IMR-90 (cell line): ENCODE results near the gene PLVAP. TPM values are rescaled to one million over a fixed set of nuclear protein-coding genes. Genes with fewer than 3 reads are reported as not detected.
A peak's percentile ranks its signal among the peaks of the same experiment; 100 is the strongest.

Experiments used
- ATAC-seq: fragments of 200-7000 bp; cut with Tn5 transposase; 2 replicates; pipeline ENCODE4 v1.9.1; 2020; ENCODE audit warnings: low read depth, mild to moderate bottlenecking, moderate library complexity
- BruUV-seq: library from RNA; stranded (reverse); fragments of 400-500 nt; replicated peaks from 2 replicates; lab custom pipeline; 2021; lab: Mats Ljungman, UMichigan
- CTCF ChIA-PET: fragments of 300-600 bp; formaldehyde crosslinking; extraction: SDS; loops from one replicate; lab custom pipeline; 2021; ENCODE audit warnings: antibody characterized with exemption; lab: Yijun Ruan, JAX
- POLR2A ChIA-PET: fragments of 300-600 bp; sonication (Branson Sonifier 250); formaldehyde crosslinking; loops from one replicate; lab custom pipeline; 2022; ENCODE audit warnings: antibody characterized with exemption; ENCODE audit not compliant: unreplicated experiment; lab: Charles Lee
- DNase-seq: peaks from one replicate; pipeline ENCODE4 v3.0.0; 2013
- H2AFZ ChIP-seq: replicated peaks from 2 replicates; pipeline ENCODE3; 2013; ENCODE audit warnings: low read length, mild to moderate bottlenecking; ENCODE audit not compliant: poor library complexity
- H2AK5ac ChIP-seq: 2 replicates; pipeline ENCODE4 v1.6.1; 2013; ENCODE audit warnings: low read depth, low read length, inconsistent platforms
- H2AK9ac ChIP-seq: replicated peaks from 2 replicates; pipeline ENCODE3; 2013; ENCODE audit warnings: mild to moderate bottlenecking, low read depth, low read length, moderate library complexity; ENCODE audit not compliant: poor library complexity
- H2BK120ac ChIP-seq: 2 replicates; pipeline ENCODE4 v1.6.1; 2013; ENCODE audit warnings: low read depth, low read length, inconsistent platforms
- H2BK15ac ChIP-seq: 3 replicates; pipeline ENCODE4 v1.6.1; 2013; ENCODE audit warnings: low read depth, low read length, inconsistent platforms
- H2BK20ac ChIP-seq: 2 replicates; pipeline ENCODE4 v1.6.1; 2013; ENCODE audit warnings: low read depth, mild to moderate bottlenecking, inconsistent platforms, low read length, moderate library complexity
- H2BK5ac ChIP-seq: 2 replicates; pipeline ENCODE4 v1.6.1; 2013; ENCODE audit warnings: mild to moderate bottlenecking, low read depth, low read length, inconsistent platforms; ENCODE audit not compliant: poor library complexity, severe bottlenecking
- H3K14ac ChIP-seq: replicated peaks from 2 replicates; pipeline ENCODE4 v1.6.1; 2013; ENCODE audit warnings: low read depth, low read length, inconsistent platforms
- H3K18ac ChIP-seq: 2 replicates; pipeline ENCODE4 v1.6.1; 2013; ENCODE audit warnings: low read depth, low read length, control low read depth
- H3K23ac ChIP-seq: 2 replicates; pipeline ENCODE4 v1.6.1; 2013; ENCODE audit warnings: low read depth, low read length, inconsistent platforms
- H3K27ac ChIP-seq: 2 replicates; pipeline ENCODE4 v1.5.1; 2013; ENCODE audit warnings: mild to moderate bottlenecking, control low read depth, low read length; ENCODE audit not compliant: insufficient read depth
- H3K27me3 ChIP-seq: 2 replicates; pipeline ENCODE4 v1.6.1; 2013; ENCODE audit warnings: low read length; ENCODE audit not compliant: control insufficient read depth, insufficient read depth
- H3K36me3 ChIP-seq: 2 replicates; pipeline ENCODE4 v1.6.1; 2013; ENCODE audit warnings: low read length, mixed read lengths; ENCODE audit not compliant: control insufficient read depth, insufficient read depth
- H3K4ac ChIP-seq: 2 replicates; pipeline ENCODE4 v1.6.1; 2013; ENCODE audit warnings: low read depth, low read length, inconsistent platforms
- H3K4me1 ChIP-seq: 2 replicates; pipeline ENCODE4 v1.6.1; 2013; ENCODE audit warnings: low read length, mixed read lengths; ENCODE audit not compliant: control insufficient read depth, insufficient read depth
- H3K4me2 ChIP-seq: 2 replicates; pipeline ENCODE4 v1.6.1; 2013; ENCODE audit warnings: low read depth, mild to moderate bottlenecking, control low read depth, low read length, moderate library complexity
- H3K4me3 ChIP-seq: 2 replicates; pipeline ENCODE4 v1.5.1; 2013; ENCODE audit warnings: low read depth, mild to moderate bottlenecking, control low read depth, low read length, moderate library complexity; ENCODE audit not compliant: insufficient read depth
- H3K56ac ChIP-seq: 2 replicates; pipeline ENCODE4 v1.6.1; 2013; ENCODE audit warnings: low read length, inconsistent platforms; ENCODE audit not compliant: insufficient read depth; ENCODE audit errors: extremely low read depth
- H3K79me1 ChIP-seq, 2 experiments: 2 replicates each; pipeline ENCODE4 v1.6.1; 2013; ENCODE audit warnings: low read length in 2 of 2, inconsistent platforms in 1 of 2, low read depth in 1 of 2
- H3K9ac ChIP-seq: 2 replicates; pipeline ENCODE4 v1.6.1; 2013; ENCODE audit warnings: low read depth, low read length, control low read depth
- H3K9me1 ChIP-seq: 2 replicates; pipeline ENCODE4 v1.6.1; 2013; ENCODE audit warnings: low read length, inconsistent platforms; ENCODE audit not compliant: insufficient read depth
- H3K9me3 ChIP-seq: 2 replicates; pipeline ENCODE4 v1.6.1; 2013; ENCODE audit warnings: low read length; ENCODE audit not compliant: control insufficient read depth, insufficient read depth
- H4K20me1 ChIP-seq: 2 replicates; pipeline ENCODE4 v1.6.1; 2013; ENCODE audit warnings: low read length, inconsistent platforms; ENCODE audit not compliant: insufficient read depth
- H4K5ac ChIP-seq: 2 replicates; pipeline ENCODE4 v1.6.1; 2013; ENCODE audit warnings: mild to moderate bottlenecking, low read depth, low read length, control low read depth
- H4K8ac ChIP-seq, 2 experiments: 2 replicates each; pipeline ENCODE4 v1.6.1; 2013; ENCODE audit warnings: low read depth in 2 of 2, low read length in 2 of 2, control low read depth in 1 of 2, inconsistent platforms in 1 of 2
- H4K91ac ChIP-seq: 2 replicates; pipeline ENCODE4 v1.6.1; 2013; ENCODE audit warnings: low read depth, low read length, inconsistent platforms; ENCODE audit not compliant: insufficient read depth
- MAFK ChIP-seq: IDR thresholded peaks from 2 replicates; pipeline ENCODE4 v1.6.1; 2012; ENCODE audit warnings: low read depth, low read length, improper control_type of control experiment
- POLR2A ChIP-seq: IDR thresholded peaks from 2 replicates; pipeline ENCODE4 v1.6.1; 2012; ENCODE audit warnings: mild to moderate bottlenecking, low read depth, low read length
- RFX5 ChIP-seq: IDR thresholded peaks from 2 replicates; pipeline ENCODE4 v1.8.0; 2012; ENCODE audit warnings: low read depth, mild to moderate bottlenecking, low read length, moderate library complexity
- SMC3 ChIP-seq: fragments of 150-350 bp; IDR thresholded peaks from 2 replicates; pipeline ENCODE4 v1.6.1; 2016; ENCODE audit warnings: low read depth, mild to moderate bottlenecking, antibody characterized with exemption, low read length, moderate library complexity
- WGBS, 2 experiments: methylation state at CpG; one replicate each; pipeline versions ENCODE4 v1.1.5 to v1.1.7; 2013; ENCODE audit warnings: missing lambda C conversion rate in 2 of 2; ENCODE audit not compliant: insufficient read length in 1 of 2; ENCODE audit errors: extremely low coverage in 2 of 2; 5-methylcytosine and 5-hydroxymethylcytosine counted together
- dilution Hi-C: fragments of 300-500 bp; cut with HindIII; formaldehyde crosslinking; loops from one replicate; pipeline ENCODE4 v1.14.3; 2018; ENCODE audit warnings: low sequenced_read_pairs; ENCODE audit not compliant: unreplicated experiment
- in situ Hi-C: fragments of 300-500 bp; cut with MboI; formaldehyde crosslinking; loops from 3 replicates; pipeline ENCODE4 v1.14.3; 2019; ENCODE audit warnings: low sequenced_read_pairs, inconsistent platforms, mixed read lengths
- intact Hi-C: fragments of 100-400 bp; cut with micrococcal nuclease; formaldehyde crosslinking; loops from 2 replicates; pipeline ENCODE4 v1.10.0; 2022
- polyA plus RNA-seq, 3 experiments: library from polyadenylated mRNA; depleted of rRNA; stranded (reverse); fragments of >200 nt; gene quantifications; 2 replicates each; pipeline ENCODE4 v1.2.3, GENCODE V29; 2012; ENCODE audit warnings: low replicate concordance in 1 of 3
- total RNA-seq: library from RNA; depleted of rRNA; stranded (reverse); fragments of >200 nt; gene quantifications from 2 replicates; pipeline ENCODE4 v1.2.3, GENCODE V29; 2012
- TF ChIP-seq, protein P1 (sequence below): conservative IDR thresholded peaks from 2 replicates; pipeline ENCODE4 v1.5.1; 2012; ENCODE audit warnings: mild to moderate bottlenecking, low read depth, low read length, improper control_type of control experiment
- TF ChIP-seq, protein P2 (sequence below): fragments of 150-350 bp; IDR thresholded peaks from 2 replicates; pipeline ENCODE4 v1.6.1; 2016; ENCODE audit warnings: low read depth, mild to moderate bottlenecking, low read length, moderate library complexity, borderline replicate concordance

The PLVAP gene
- total and polyA plus RNA-seq, 2 of the 4 experiments (the other 2 are of a cell fraction), result not detected

GRCh38 chr19:17322854-17323253, 54.3 kb downstream of the PLVAP start:
- Histone ChIP-seq H3K79me1 (peaks cover 2 to 5% of the 10 kb centered on the region in 2 experiments; a peak in 2 of 4 replicates), H4K8ac (no peak overlapping the region), H3K9ac (no peak overlapping the region), H2BK20ac (no peak overlapping the region), H3K9me3 (no peaks in the 10 kb centered on the region), H3K4ac (no peak overlapping the region), H3K14ac (no peak overlapping the region), H3K4me1 (no peaks in the 10 kb centered on the region), H2BK5ac (no peak overlapping the region), H3K4me3 (no peak overlapping the region), H3K56ac (no peak overlapping the region), H2AK9ac (peak overlapping the region; percentile 65), H2AK5ac (no peak overlapping the region; the same call in 1 of the 2 replicates), H2BK120ac (no peak overlapping the region), H4K20me1 (peaks cover 8% of the 10 kb centered on the region; the same call in 1 of the 2 replicates), H2AFZ (peak overlapping the region; percentile 63), H3K4me2 (no peak overlapping the region), H3K9me1 (no peaks in the 10 kb centered on the region), H2BK15ac (no peak overlapping the region; the same call in 2 of the 3 replicates), H3K27ac (no peak overlapping the region), H3K36me3 (peaks cover 44% of the 10 kb centered on the region), H4K91ac (no peak overlapping the region), H3K23ac (no peak overlapping the region), H4K5ac (no peak overlapping the region), H3K27me3 (no peaks in the 10 kb centered on the region), H3K18ac (no peak overlapping the region)
- BruUV-seq, result no TSS peak
- ATAC-seq (no peak; the same call in 1 of the 2 replicates), DNase-seq (no peak)
- TF ChIP-seq MAFK, result no peak
- TF ChIP-seq, protein P1, sequence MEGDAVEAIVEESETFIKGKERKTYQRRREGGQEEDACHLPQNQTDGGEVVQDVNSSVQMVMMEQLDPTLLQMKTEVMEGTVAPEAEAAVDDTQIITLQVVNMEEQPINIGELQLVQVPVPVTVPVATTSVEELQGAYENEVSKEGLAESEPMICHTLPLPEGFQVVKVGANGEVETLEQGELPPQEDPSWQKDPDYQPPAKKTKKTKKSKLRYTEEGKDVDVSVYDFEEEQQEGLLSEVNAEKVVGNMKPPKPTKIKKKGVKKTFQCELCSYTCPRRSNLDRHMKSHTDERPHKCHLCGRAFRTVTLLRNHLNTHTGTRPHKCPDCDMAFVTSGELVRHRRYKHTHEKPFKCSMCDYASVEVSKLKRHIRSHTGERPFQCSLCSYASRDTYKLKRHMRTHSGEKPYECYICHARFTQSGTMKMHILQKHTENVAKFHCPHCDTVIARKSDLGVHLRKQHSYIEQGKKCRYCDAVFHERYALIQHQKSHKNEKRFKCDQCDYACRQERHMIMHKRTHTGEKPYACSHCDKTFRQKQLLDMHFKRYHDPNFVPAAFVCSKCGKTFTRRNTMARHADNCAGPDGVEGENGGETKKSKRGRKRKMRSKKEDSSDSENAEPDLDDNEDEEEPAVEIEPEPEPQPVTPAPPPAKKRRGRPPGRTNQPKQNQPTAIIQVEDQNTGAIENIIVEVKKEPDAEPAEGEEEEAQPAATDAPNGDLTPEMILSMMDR, result no peak
- TF ChIP-seq SMC3, result no peak
- TF ChIP-seq, protein P2, sequence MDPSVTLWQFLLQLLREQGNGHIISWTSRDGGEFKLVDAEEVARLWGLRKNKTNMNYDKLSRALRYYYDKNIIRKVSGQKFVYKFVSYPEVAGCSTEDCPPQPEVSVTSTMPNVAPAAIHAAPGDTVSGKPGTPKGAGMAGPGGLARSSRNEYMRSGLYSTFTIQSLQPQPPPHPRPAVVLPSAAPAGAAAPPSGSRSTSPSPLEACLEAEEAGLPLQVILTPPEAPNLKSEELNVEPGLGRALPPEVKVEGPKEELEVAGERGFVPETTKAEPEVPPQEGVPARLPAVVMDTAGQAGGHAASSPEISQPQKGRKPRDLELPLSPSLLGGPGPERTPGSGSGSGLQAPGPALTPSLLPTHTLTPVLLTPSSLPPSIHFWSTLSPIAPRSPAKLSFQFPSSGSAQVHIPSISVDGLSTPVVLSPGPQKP, result no peak
- TF ChIP-seq RFX5, result no peak
- TF ChIP-seq POLR2A, result no peak
- CTCF ChIA-PET, result no interaction called here
- 89% methylated on average over 3 of the region's 10 CpGs; no CpG with 5 or more reads in 1 of the 2 experiments for WGBS, 2 experiments
- dilution Hi-C loops, result no loop called here
- intact Hi-C loops, result no loop called here
- in situ Hi-C loops, result no loop called here
- POLR2A ChIA-PET, result no interaction called here
